Fibroblast of lung (primary cell): ENCODE measurements around the gene TP53BP1.

ENCODE experiments used
- EZH2 ChIP-seq: IDR thresholded peaks from 2 replicates; pipeline ENCODE4 v1.5.1; 2012; ENCODE audit warnings: low read length, control low read depth, mild to moderate bottlenecking; ENCODE audit errors: missing control alignments
- TF ChIP-seq, protein P1 (sequence below), 2 donors: IDR thresholded peaks in 1 of 2; conservative IDR thresholded peaks in 1 of 2; 1 replicate in 1 of 2; 2 replicates in 1 of 2; pipeline ENCODE4 v1.5.1; 2011 to 2012; ENCODE audit warnings: low read length in 2 of 2, control low read depth in 1 of 2, inconsistent platforms in 1 of 2, low read depth in 1 of 2, mild to moderate bottlenecking in 1 of 2

DNA sequence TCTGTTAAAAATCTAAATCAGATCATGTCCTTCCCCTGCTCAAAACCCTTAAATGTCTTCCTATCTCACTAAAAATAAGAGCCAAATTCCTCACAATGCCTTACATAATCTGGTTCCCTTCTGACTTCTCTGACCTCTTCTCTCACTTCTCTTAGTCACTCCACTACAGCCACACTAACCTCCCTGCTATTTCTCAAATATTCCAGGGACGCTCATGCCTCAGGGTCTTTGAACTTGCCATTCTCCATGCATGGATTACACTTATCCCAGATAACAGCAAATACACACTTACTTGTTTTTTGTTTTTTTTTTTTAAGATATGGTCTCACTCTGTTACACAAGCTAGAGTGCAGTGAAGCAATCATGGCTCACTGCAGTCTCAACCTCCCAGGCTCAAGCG is 8.5 kb downstream of the TP53BP1 start:
- TF ChIP-seq, protein P1, sequence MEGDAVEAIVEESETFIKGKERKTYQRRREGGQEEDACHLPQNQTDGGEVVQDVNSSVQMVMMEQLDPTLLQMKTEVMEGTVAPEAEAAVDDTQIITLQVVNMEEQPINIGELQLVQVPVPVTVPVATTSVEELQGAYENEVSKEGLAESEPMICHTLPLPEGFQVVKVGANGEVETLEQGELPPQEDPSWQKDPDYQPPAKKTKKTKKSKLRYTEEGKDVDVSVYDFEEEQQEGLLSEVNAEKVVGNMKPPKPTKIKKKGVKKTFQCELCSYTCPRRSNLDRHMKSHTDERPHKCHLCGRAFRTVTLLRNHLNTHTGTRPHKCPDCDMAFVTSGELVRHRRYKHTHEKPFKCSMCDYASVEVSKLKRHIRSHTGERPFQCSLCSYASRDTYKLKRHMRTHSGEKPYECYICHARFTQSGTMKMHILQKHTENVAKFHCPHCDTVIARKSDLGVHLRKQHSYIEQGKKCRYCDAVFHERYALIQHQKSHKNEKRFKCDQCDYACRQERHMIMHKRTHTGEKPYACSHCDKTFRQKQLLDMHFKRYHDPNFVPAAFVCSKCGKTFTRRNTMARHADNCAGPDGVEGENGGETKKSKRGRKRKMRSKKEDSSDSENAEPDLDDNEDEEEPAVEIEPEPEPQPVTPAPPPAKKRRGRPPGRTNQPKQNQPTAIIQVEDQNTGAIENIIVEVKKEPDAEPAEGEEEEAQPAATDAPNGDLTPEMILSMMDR (conservative IDR thresholded peaks at IDR 0.05 in 1 of 2, IDR thresholded peaks at IDR 0.05 in 1 of 2; ENCODE audit: low read depth in 1 of 2, low read length in 2 of 2), result no peak
- TF ChIP-seq EZH2, result no peak
